ENCODE data around the gene RPS6KA1. TPM values are rescaled to one million over a fixed set of nuclear protein-coding genes. Genes with fewer than 3 reads are reported as not detected.

The RPS6KA1 gene
- total and polyA plus RNA-seq, 10 of the 15 experiments (the other 5 are each of a cell fraction or from before 2014, with no cell fraction given), result 5.0 to 136 (median 91.5) TPM

DNA sequence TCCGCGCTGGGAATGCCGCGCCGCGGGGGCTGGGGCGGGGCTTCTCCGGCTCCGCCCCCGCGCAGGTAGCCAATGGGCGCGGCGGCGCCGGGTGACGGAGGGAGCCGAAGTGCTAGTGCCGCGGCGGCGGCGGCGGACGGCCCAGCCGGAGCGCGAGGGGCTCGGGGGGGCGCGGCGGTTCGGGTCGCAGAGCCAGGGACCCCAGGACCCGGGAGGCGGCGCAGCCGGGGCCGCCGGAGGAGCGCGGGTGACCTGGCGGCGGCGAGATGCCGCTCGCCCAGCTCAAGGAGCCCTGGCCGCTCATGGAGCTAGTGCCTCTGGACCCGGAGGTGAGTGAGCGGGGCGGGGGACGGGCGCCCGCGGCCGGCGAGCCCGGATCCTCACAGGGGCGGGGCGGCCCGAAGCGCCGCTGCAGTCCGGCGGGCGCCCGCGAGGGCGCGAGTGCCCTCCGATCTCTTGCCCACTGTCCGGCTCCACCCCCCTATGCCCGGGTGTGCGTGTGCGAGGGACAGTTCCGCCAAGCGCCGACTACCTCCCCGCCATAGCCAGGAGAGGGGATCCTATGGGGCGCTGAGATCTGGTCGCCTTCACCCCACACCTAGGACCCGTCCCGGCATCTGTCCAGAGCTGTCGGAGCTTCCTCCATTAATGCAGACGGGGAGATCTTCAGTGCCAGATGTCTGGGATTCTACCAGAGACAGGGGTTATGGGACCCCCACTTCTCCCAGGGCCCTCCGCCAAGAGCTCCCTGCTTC lies at the start of gene RPS6KA1 (continued):
- no peak for TF ChIP-seq HDGF (IDR thresholded peaks at IDR 0.05)
- no peak; the same call in 1 of the 2 replicates for TF ChIP-seq ZNF592 (IDR thresholded peaks at IDR 0.05)
- TF ChIP-seq HDAC6 (IDR thresholded peaks at IDR 0.05; ENCODE audit: unreplicated experiment), result no peak
- peak; percentile 41; the same call in 1 of the 2 replicates for TF ChIP-seq ZNF217 (IDR thresholded peaks at IDR 0.05)
- no peak for TF ChIP-seq IRF4 (IDR thresholded peaks at IDR 0.05; ENCODE audit: low read depth, low read length)
- no peak for TF ChIP-seq USF1 (IDR thresholded peaks at IDR 0.05; ENCODE audit: borderline replicate concordance, extremely low read length, insufficient read depth, low read depth, low read length)
- no peak for TF ChIP-seq EP300 (IDR thresholded peaks at IDR 0.05; ENCODE audit: borderline replicate concordance in 1 of 2, control insufficient read depth in 1 of 2, low read depth in 2 of 2, low read length in 2 of 2)
- no peak for TF ChIP-seq SMAD5 (IDR thresholded peaks at IDR 0.05; ENCODE audit: low read depth)
- no peak for TF ChIP-seq RB1 (IDR thresholded peaks at IDR 0.05; ENCODE audit: borderline replicate concordance)
- TF ChIP-seq BHLHE40 (IDR thresholded peaks at IDR 0.05; ENCODE audit: borderline replicate concordance in 1 of 2, low read depth in 2 of 2, low read length in 1 of 2), result peak in 1 of 2 experiments; percentile 55; a peak in 2 of 4 replicates
- TF ChIP-seq BACH1 (IDR thresholded peaks at IDR 0.05; ENCODE audit: borderline replicate concordance), result peak; percentile 34; the same call in 1 of the 2 replicates
- TF ChIP-seq, protein P1, sequence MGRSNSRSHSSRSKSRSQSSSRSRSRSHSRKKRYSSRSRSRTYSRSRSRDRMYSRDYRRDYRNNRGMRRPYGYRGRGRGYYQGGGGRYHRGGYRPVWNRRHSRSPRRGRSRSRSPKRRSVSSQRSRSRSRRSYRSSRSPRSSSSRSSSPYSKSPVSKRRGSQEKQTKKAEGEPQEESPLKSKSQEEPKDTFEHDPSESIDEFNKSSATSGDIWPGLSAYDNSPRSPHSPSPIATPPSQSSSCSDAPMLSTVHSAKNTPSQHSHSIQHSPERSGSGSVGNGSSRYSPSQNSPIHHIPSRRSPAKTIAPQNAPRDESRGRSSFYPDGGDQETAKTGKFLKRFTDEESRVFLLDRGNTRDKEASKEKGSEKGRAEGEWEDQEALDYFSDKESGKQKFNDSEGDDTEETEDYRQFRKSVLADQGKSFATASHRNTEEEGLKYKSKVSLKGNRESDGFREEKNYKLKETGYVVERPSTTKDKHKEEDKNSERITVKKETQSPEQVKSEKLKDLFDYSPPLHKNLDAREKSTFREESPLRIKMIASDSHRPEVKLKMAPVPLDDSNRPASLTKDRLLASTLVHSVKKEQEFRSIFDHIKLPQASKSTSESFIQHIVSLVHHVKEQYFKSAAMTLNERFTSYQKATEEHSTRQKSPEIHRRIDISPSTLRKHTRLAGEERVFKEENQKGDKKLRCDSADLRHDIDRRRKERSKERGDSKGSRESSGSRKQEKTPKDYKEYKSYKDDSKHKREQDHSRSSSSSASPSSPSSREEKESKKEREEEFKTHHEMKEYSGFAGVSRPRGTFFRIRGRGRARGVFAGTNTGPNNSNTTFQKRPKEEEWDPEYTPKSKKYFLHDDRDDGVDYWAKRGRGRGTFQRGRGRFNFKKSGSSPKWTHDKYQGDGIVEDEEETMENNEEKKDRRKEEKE (IDR thresholded peaks at IDR 0.05), result no peak
- peak; percentile 73; the same call in 1 of the 2 replicates for TF ChIP-seq NFYB (IDR thresholded peaks at IDR 0.05; ENCODE audit: insufficient read depth, low read depth, low read length)
- TF ChIP-seq ZSCAN29 (IDR thresholded peaks at IDR 0.05), result no peak
- TF ChIP-seq ZNF274 (IDR thresholded peaks at IDR 0.05; ENCODE audit: insufficient read depth, insufficient read length), result no peak
- peak; percentile 82 for TF ChIP-seq LARP7 (IDR thresholded peaks at IDR 0.05)
- no peak for TF ChIP-seq BMI1 (IDR thresholded peaks at IDR 0.05; ENCODE audit: borderline replicate concordance)
- TF ChIP-seq HSF1 (IDR thresholded peaks at IDR 0.05; ENCODE audit: low read depth, low read length), result no peak
- TF ChIP-seq CEBPB (IDR thresholded peaks at IDR 0.05; ENCODE audit: borderline replicate concordance in 1 of 2, low read depth in 2 of 2, low read length in 2 of 2), result no peak
- no peak for TF ChIP-seq CHD1 (IDR thresholded peaks at IDR 0.05; ENCODE audit: low read depth, low read length)
